ENCODE data around the gene FCN1. TPM values are rescaled to one million over a fixed set of nuclear protein-coding genes. Genes with fewer than 3 reads are reported as not detected.

FCN1 gene
- total RNA-seq, 1 donor: not detected

- Histone ChIP-seq H2AFZ (ENCODE audit: low read length) (no peak overlapping the region), H3K27ac (ENCODE audit: low read depth, low read length) (no peak overlapping the region), H3K27me3 (ENCODE audit: insufficient read depth, low read length) (peaks cover 10% of the 10 kb centered on the region), H3K9me3 (ENCODE audit: low read depth, low read length) (no peaks in the 10 kb centered on the region), H3K4me1 (ENCODE audit: insufficient read depth, low read length) (no peaks in the 10 kb centered on the region), H3K79me2 (ENCODE audit: insufficient read depth, low read length) (no peaks in the 10 kb centered on the region), H3K4me3 (ENCODE audit: insufficient read depth, low read length) (no peak overlapping the region), H3K36me3 (ENCODE audit: insufficient read depth, low read length) (no peaks in the 10 kb centered on the region), H4K20me1 (ENCODE audit: insufficient read depth, low read length) (no peaks in the 10 kb centered on the region), H3K4me2 (ENCODE audit: insufficient read depth, low read length) (no peak overlapping the region)
- TF ChIP-seq CTCF (IDR thresholded peaks at IDR 0.05; ENCODE audit: extremely low read depth, low read depth, low read length): no peak
- DNase-seq (ENCODE audit: insufficient read length, low spot score, missing footprints): peak; percentile 68
Observed at GRCh38 chr9:134929193-134930158, 11.8 kb upstream of the FCN1 start.

- no peak overlapping the region for H3K4me3 ChIP-seq (ENCODE audit: insufficient read depth, low read length)
- H3K79me2 ChIP-seq (ENCODE audit: insufficient read depth, low read length): no peaks in the 10 kb centered on the region
- H3K4me2 ChIP-seq (ENCODE audit: insufficient read depth, low read length): no peak overlapping the region
- H4K20me1 ChIP-seq (ENCODE audit: insufficient read depth, low read length): no peaks in the 10 kb centered on the region
- peak; percentile 61 for DNase-seq (ENCODE audit: insufficient read length, low spot score, missing footprints)
- H3K9me3 ChIP-seq (ENCODE audit: low read depth, low read length): no peaks in the 10 kb centered on the region
- H3K4me1 ChIP-seq (ENCODE audit: insufficient read depth, low read length): no peaks in the 10 kb centered on the region
- peaks cover 7% of the 10 kb centered on the region for H3K27me3 ChIP-seq (ENCODE audit: insufficient read depth, low read length)
- H2AFZ ChIP-seq (ENCODE audit: low read length): no peak overlapping the region
- H3K27ac ChIP-seq (ENCODE audit: low read depth, low read length): no peak overlapping the region
- no peaks in the 10 kb centered on the region for H3K36me3 ChIP-seq (ENCODE audit: insufficient read depth, low read length)
- no peak for TF ChIP-seq CTCF (IDR thresholded peaks at IDR 0.05; ENCODE audit: extremely low read depth, low read depth, low read length)
Observed at GRCh38 chr9:134928436-134929192, 10.9 kb upstream of the FCN1 start.

- no peak for DNase-seq (ENCODE audit: insufficient read length, low spot score, missing footprints)
- Histone ChIP-seq H3K79me2 (ENCODE audit: insufficient read depth, low read length) (no peaks in the 10 kb centered on the region), H4K20me1 (ENCODE audit: insufficient read depth, low read length) (no peaks in the 10 kb centered on the region), H3K9me3 (ENCODE audit: low read depth, low read length) (no peaks in the 10 kb centered on the region), H3K4me3 (ENCODE audit: insufficient read depth, low read length) (no peak overlapping the region), H3K36me3 (ENCODE audit: insufficient read depth, low read length) (no peaks in the 10 kb centered on the region), H3K4me1 (ENCODE audit: insufficient read depth, low read length) (no peaks in the 10 kb centered on the region), H3K27ac (ENCODE audit: low read depth, low read length) (no peak overlapping the region), H3K27me3 (ENCODE audit: insufficient read depth, low read length) (no peaks in the 10 kb centered on the region), H3K4me2 (ENCODE audit: insufficient read depth, low read length) (no peak overlapping the region), H2AFZ (ENCODE audit: low read length) (no peak overlapping the region)
- TF ChIP-seq CTCF (IDR thresholded peaks at IDR 0.05; ENCODE audit: extremely low read depth, low read depth, low read length): no peak
Observed at GRCh38 chr9:134925011-134925511, 7.3 kb upstream of the FCN1 start.

GRCh38 chr9:134923466-134923865, 5.8 kb upstream of the FCN1 start:
- Histone ChIP-seq H3K27ac (ENCODE audit: low read depth, low read length) (no peak overlapping the region), H3K4me3 (ENCODE audit: insufficient read depth, low read length) (no peak overlapping the region), H4K20me1 (ENCODE audit: insufficient read depth, low read length) (no peaks in the 10 kb centered on the region), H3K27me3 (ENCODE audit: insufficient read depth, low read length) (no peaks in the 10 kb centered on the region), H3K79me2 (ENCODE audit: insufficient read depth, low read length) (no peaks in the 10 kb centered on the region), H2AFZ (ENCODE audit: low read length) (no peak overlapping the region), H3K4me2 (ENCODE audit: insufficient read depth, low read length) (no peak overlapping the region), H3K4me1 (ENCODE audit: insufficient read depth, low read length) (no peaks in the 10 kb centered on the region), H3K36me3 (ENCODE audit: insufficient read depth, low read length) (no peaks in the 10 kb centered on the region), H3K9me3 (ENCODE audit: low read depth, low read length) (no peaks in the 10 kb centered on the region)
- DNase-seq (ENCODE audit: insufficient read length, low spot score, missing footprints): no peak
- TF ChIP-seq CTCF (IDR thresholded peaks at IDR 0.05; ENCODE audit: extremely low read depth, low read depth, low read length): no peak

Data from osteoblast (primary cell).